HepG2 (cell line): Measurements from ENCODE around the gene SYNE1. TPM values are rescaled to one million over a fixed set of nuclear protein-coding genes. Genes with fewer than 3 reads are reported as not detected.
A peak's percentile ranks its signal among the peaks of the same experiment; 100 is the strongest.

Source experiments
- BATF2 ChIP-seq: sonication (generic); formaldehyde crosslinking; IDR thresholded peaks from 2 replicates; pipeline ENCODE4 v1.8.0; 2022; ENCODE audit warnings: mild to moderate bottlenecking, missing genetic modification reagents, moderate library complexity
- FOSL1 ChIP-seq: sonication (generic); formaldehyde crosslinking; IDR thresholded peaks from 2 replicates; pipeline ENCODE4 v1.9.0; 2021; ENCODE audit warnings: missing genetic modification reagents, borderline replicate concordance
- GABPA ChIP-seq, 2 experiments: IDR thresholded peaks; 2 replicates each; pipeline ENCODE4 v1.6.1; 2011 to 2016; ENCODE audit warnings: low read depth in 2 of 2, low read length in 1 of 2, missing biosample characterization in 1 of 2, missing genetic modification characterization in 1 of 2
- HOXA5 ChIP-seq: sonication (generic); formaldehyde crosslinking; IDR thresholded peaks from 2 replicates; pipeline ENCODE4 v1.4.0; 2020; ENCODE audit warnings: missing genetic modification reagents
- IRF2 ChIP-seq: IDR thresholded peaks from 2 replicates; pipeline ENCODE4 v1.6.1; 2018; ENCODE audit warnings: missing genetic modification reagents, missing compliant biosample characterization
- MAFG ChIP-seq: sonication (generic); formaldehyde crosslinking; IDR thresholded peaks from 2 replicates; pipeline ENCODE4 v1.5.1; 2020; ENCODE audit warnings: mild to moderate bottlenecking, missing genetic modification reagents
- MAX ChIP-seq: IDR thresholded peaks from 2 replicates; pipeline ENCODE4 v1.6.1; 2012; ENCODE audit warnings: inconsistent platforms
- RORA ChIP-seq: sonication (generic); formaldehyde crosslinking; IDR thresholded peaks from 2 replicates; pipeline ENCODE4 v1.5.0; 2020; ENCODE audit warnings: mild to moderate bottlenecking, missing genetic modification reagents, moderate library complexity
- SALL1 ChIP-seq: sonication (generic); formaldehyde crosslinking; IDR thresholded peaks from 2 replicates; pipeline ENCODE4 v1.8.0; 2022; ENCODE audit warnings: mild to moderate bottlenecking, missing genetic modification reagents
- STAT6 ChIP-seq: sonication (generic); formaldehyde crosslinking; IDR thresholded peaks from 2 replicates; pipeline ENCODE4 v1.4.0; 2020; ENCODE audit warnings: missing genetic modification reagents, mild to moderate bottlenecking, borderline replicate concordance
- THAP9 ChIP-seq: sonication (generic); formaldehyde crosslinking; IDR thresholded peaks from 2 replicates; pipeline ENCODE4; 2020; ENCODE audit warnings: missing genetic modification reagents, mild to moderate bottlenecking, borderline replicate concordance
- ZNF142 ChIP-seq: sonication (generic); formaldehyde crosslinking; IDR thresholded peaks from 2 replicates; pipeline ENCODE4 v1.4.0; 2020; ENCODE audit warnings: missing genetic modification reagents
- ZNF251 ChIP-seq: sonication (generic); formaldehyde crosslinking; IDR thresholded peaks from 2 replicates; pipeline ENCODE4 v1.9.0; 2021; ENCODE audit warnings: mild to moderate bottlenecking, missing genetic modification reagents
- ZNF382 ChIP-seq: sonication (generic); formaldehyde crosslinking; IDR thresholded peaks from 2 replicates; pipeline ENCODE4 v1.5.0; 2020; ENCODE audit warnings: missing genetic modification reagents, mild to moderate bottlenecking, borderline replicate concordance
- ZNF431 ChIP-seq: sonication (generic); formaldehyde crosslinking; IDR thresholded peaks from 2 replicates; pipeline ENCODE4 v1.9.0; 2022; ENCODE audit warnings: missing genetic modification reagents, low read depth, mild to moderate bottlenecking, borderline replicate concordance
- polyA plus RNA-seq, 8 experiments: library from polyadenylated mRNA; depleted of rRNA in 3 of 8; stranded (reverse) in 7 of 8; unstranded in 1 of 8; fragments of >200 nt; fragmentation: Illumina TruSeq in 4 of 8; extraction: Trizol in 4 of 8; gene quantifications; 2 replicates each; pipeline versions ENCODE4 v1.2.1 to v1.2.3, GENCODE V29; 2011 to 2016; ENCODE audit warnings: low read depth in 4 of 8, missing spikeins in 1 of 8, mixed read lengths in 1 of 8; ENCODE audit not compliant: insufficient read depth in 1 of 8
- total RNA-seq, 5 experiments: library from RNA; depleted of rRNA; stranded (reverse); fragments of >200 nt; fragmentation: Illumina TruSeq; extraction: Trizol; gene quantifications; 2 replicates each; pipeline ENCODE4 v1.2.3, GENCODE V29; 2016; ENCODE audit warnings: low read depth in 1 of 5

The SYNE1 gene
- total and polyA plus RNA-seq, 2 of the 13 experiments (the other 11 are each of a cell fraction or from before 2014, with no cell fraction given): 5.5 to 15.9 TPM

- TF ChIP-seq ZNF142 (CRISPR knock-in tag) (no peak), GABPA (IDR thresholded peaks at IDR 0.05; ENCODE audit: low read depth, low read length) (no peak), GABPA (CRISPR knock-in tag; IDR thresholded peaks at IDR 0.05; ENCODE audit: low read depth) (no peak), HOXA5 (CRISPR knock-in tag) (no peak), FOSL1 (CRISPR knock-in tag) (no peak), MAFG (CRISPR knock-in tag) (no peak), SALL1 (CRISPR knock-in tag) (peak; percentile 96; the same call in 1 of the 2 replicates), ZNF251 (CRISPR knock-in tag) (no peak), RORA (CRISPR knock-in tag) (no peak), THAP9 (no peak), STAT6 (CRISPR knock-in tag) (no peak), MAX (peak; percentile 81), BATF2 (CRISPR knock-in tag) (no peak), ZNF382 (CRISPR knock-in tag) (no peak), ZNF431 (peak; percentile 96), IRF2 (CRISPR knock-in tag) (peak; percentile 52; the same call in 1 of the 2 replicates)
These were observed 359.3 kb downstream of the SYNE1 start (continued) for GRCh38 chr6:152277826-152278329.
